ENCODE measurements around the gene CYP39A1.
"Not testable (repeated sequence)": the region's sequence is repeated elsewhere in the genome, so short reads cannot be mapped to it uniquely, and the experiment has no call there.

CYP39A1 gene

DNA sequence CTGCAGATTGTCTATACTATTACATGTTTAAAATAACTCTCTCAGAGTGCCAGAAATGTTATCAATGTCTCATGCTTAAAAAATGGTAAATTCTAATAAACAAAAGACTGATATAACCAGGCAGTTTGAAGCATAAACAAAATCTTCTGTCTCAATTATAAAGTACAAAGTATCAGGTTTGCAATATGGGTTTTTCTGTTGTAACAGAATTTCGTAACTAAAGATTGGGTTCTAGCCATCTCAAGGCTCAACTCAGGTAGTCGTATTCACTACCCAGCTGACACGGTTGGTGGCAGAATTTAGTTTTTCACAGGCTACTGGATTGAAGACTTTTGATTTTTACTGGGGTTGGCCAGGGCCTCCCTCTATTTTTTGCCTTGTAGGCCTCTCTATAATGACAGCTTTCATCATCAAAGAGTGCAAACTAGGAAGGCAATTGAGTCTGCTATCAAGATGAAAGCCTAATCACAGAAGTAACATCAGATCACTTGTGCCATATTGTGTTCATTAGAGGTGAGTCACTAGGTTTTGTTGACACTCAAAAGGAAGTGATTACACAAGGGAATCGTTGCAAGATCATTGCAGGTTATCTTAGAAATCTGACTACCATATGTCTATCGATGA lies 3.6 kb downstream of the CYP39A1 start:
- DNase-seq (ENCODE audit: low spot score) = no peak

DNA sequence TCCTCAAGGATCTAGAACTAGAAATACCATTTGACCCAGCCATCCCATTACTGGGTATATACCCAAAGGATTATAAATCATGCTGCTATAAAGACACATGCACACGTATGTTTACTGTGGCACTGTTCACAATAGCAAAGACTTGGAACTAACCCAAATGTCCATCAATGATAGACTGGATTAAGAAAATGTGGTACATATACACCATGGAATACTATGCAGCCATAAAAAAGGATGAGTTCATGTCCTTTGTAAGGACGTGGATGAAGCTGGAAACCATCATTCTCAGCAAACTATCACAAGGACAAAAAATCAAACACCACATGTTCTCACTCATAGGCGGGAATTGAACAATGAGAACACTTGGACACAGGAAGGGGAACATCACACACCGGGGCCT lies 4.5 kb downstream of the CYP39A1 start:
- DNase-seq (ENCODE audit: low spot score) = not testable (repeated sequence)

DNA sequence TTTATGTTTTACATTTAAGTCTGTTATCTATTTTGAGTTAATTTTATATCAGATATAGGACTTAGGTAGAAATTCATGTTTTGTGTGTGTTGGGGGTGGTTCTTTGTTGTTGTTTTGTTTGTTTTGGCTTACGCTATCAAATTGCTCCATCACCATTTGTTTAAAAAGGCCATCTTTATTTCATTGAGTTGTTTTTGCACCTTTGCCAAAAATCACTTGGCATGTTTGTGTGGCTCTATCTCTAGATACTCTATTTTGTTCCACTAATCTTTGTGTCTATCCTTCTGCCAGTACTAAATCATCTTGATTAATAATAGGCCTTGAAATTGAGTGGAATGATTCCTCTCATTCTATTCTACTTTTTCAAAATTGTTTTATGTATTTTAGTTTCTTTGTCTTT lies 7.4 kb downstream of the CYP39A1 start:
- no peak for DNase-seq (ENCODE audit: low spot score)

DNA sequence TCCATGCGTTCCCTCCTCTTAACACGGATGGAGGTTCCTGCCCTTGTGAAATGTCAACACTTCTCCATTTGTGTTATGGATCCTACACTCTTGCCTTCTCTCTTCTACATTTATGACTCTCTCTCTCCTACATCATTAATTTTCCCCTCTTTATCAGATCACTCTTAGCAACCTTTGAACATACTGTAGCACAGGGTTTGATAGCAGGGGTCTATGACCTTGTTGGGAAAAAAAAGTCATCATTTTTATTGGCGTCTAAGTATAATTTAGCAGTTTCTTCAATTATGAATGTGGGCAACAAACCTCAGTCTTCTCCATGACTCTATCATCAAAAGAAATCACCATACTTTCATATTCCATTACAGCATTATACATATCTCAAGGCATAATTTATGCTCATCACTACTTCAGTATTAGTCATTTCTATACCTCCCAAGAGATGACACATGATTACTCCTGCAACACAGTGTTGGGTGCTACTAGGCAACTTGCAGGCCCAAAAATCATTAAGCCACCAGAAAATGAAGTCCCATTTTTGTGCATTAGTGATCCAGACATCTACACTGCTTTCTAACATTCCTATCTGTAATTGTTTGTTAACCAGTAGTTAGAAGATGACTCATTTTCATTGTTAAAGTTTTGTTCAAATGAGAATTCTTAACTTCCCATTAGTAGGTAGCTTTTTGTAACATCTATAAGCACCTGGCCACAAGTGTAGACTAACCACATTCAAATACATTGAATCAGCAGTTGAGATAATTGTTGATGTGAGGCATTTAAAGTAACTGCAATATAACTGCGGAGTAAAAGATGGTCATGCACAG lies 9.5 kb downstream of the CYP39A1 start:
- no peak for DNase-seq (ENCODE audit: low spot score)

DNA sequence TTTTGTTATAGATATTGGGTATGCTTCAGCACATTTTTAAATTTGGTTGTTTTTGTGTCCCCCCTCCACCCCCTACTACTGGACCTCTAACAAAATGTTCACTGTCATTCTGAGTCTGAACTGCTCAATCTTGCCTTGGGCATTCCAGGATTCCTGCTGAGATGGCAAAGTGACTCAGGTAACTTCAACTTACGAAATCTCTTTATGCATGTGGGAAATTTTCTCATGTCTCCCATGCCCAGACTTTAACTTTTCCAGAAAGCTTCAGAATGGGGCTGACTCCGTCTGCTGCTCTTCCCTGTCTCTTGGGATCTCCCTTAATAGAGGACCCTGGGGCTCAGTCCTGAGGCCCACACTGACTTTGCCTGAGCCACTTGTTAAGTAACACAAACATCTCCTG lies 14.0 kb downstream of the CYP39A1 start:
- no peak for DNase-seq (ENCODE audit: low spot score)

DNA sequence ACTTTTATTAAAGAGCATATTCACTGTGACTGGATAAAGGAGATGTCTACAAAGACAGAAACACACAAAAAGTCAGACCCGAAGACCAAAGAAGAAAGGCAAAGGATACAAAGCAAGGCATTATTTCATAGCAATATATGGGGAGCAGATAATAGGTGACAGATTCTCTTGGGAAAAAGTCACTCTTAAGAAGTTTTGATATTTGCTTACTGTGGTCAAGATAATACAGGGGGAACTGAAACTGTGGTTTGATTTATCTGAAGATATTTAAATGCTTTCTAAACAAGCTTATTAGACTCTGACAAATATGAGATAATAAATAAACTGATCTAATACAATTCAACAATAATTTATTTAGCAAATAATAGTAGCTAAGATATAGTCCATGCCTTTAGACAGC lies 14.7 kb downstream of the CYP39A1 start:
- no peak for DNase-seq (ENCODE audit: low spot score)

DNA sequence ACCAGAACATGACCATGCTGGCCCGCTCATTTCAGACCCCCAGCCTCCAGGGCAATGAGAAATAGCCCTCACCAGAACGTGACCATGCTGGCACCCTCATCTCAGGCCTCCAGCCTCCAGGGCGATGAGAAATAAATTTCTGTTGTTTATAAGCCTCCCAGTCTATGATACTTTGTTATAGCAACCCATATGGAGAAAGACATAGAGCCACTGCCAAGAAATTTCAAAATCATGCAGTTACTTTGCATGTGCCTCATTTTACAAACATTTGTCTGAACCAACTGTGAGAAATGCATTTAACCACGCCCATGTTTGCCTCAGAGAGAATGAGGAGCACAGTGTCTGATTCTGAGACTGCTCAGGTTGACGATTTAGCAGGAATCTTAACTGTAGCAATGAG lies 15.5 kb downstream of the CYP39A1 start:
- no peak for DNase-seq (ENCODE audit: low spot score)

DNA sequence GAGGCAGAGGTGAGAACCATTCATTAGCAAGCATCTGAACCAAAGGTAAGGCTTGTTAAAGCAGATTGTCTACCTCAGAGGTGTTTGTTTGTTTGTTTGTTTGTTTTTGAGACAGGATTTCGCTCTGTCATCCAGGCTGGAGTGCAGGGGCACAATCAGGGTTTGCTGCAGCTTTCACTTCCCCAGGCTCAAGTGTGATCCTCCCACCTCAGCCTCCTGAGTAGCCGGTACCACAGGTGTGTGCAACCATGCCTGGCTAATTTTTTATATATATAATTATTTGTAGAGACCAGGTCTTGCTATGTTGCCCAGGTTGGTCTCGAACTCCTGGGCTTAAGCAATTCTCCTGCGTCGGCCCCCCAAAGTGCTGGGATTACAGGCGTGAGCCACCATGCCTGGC lies 17.2 kb downstream of the CYP39A1 start:
- DNase-seq (ENCODE audit: low spot score) = no peak

DNA sequence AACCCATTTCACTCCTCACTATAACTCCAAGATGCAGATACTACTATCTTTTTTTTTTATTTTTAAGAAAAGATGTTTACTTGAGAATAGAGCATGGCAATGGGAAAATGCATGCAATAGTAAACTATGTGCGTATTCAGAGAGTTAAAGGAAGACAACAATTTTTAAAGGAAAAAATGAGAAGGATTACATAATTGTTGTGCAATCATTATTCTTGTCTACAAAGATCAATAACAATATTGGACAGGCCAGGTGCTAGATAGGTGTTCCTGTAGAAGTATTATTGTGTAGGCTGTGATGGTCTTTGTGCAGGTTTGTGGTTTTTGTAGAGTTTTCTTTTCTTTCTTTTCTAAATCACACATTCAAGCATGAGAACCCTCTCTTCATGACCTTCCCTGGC lies 20.6 kb downstream of the CYP39A1 start:
- DNase-seq (ENCODE audit: low spot score) = no peak

DNA sequence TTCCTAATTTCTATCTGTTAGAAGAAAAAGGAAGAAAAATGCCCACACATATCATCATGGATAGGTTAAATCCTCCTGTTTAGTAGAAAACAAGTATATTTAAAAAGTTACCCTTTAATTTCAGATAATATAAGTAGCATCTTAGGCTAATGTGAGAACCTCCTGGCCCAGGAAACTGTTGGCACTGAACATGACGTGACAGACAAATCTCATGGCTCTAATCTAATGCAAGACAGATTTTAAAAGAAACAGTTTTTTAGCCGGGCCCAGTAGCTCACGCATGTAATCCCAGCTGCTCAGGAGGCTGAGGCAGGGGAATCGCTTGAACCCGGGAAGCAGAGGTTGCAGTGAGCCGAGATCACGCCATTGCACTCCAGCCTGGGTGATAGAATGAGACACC lies 22.9 kb downstream of the CYP39A1 start:
- no peak for DNase-seq (ENCODE audit: low spot score)

DNA sequence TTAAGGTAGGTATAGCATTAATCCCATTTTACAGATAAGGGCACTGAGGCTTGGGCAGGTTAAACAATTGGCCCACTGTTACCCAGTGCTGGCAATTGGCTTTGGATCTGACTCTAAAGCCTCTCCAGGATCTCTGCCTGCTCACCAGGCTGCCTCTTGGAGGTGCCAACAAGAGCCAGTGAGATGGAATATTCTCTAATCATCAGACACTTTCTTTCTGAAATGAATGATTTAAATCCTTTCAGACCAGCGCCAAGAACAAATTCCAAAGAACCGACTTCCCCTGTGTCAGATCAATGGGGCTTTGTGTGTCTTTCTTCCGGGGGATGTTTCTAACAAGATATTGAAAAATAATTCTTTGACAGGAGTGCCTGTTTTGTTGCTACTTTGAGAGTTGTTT lies 23.6 kb downstream of the CYP39A1 start:
- DNase-seq (ENCODE audit: low spot score) = no peak

DNA sequence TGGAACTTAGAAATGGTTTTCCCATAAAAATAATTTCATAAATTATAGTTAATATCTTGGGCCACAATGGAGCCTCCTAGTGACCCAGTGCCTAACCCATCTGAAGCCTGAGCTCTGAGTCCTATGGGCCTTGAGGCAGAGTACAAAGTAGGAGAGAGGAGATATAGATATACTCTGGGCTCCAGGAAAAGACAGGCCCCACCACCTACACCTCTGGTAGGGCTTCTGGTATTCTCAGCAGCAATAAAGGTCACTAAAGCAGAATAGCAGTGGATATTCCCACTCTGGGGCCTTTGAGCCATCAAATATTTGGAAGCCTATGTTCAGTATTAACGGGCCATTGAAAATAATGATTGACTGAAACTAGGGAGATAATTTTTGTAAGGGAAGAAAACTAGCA lies 24.1 kb downstream of the CYP39A1 start:
- no peak for DNase-seq (ENCODE audit: low spot score)

DNA sequence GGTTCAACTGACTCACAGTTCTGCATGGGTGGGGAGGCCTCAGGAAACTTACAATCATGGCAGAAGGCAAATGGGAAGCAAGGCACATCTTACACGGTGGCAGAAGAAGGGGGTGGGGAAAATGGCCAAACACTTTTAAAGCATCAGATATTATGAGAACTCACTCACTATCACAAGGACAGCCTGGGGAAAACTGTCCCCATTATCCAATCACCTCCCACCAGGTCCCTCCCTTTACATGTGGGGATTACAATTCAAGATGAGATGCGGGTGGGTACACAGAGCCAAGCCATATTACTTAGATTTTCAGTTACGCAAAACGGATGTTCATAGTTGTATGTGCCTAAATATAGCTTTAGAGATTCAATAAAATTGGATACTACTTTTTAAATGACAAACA lies 25.6 kb downstream of the CYP39A1 start:
- DNase-seq (ENCODE audit: low spot score) = no peak

DNA sequence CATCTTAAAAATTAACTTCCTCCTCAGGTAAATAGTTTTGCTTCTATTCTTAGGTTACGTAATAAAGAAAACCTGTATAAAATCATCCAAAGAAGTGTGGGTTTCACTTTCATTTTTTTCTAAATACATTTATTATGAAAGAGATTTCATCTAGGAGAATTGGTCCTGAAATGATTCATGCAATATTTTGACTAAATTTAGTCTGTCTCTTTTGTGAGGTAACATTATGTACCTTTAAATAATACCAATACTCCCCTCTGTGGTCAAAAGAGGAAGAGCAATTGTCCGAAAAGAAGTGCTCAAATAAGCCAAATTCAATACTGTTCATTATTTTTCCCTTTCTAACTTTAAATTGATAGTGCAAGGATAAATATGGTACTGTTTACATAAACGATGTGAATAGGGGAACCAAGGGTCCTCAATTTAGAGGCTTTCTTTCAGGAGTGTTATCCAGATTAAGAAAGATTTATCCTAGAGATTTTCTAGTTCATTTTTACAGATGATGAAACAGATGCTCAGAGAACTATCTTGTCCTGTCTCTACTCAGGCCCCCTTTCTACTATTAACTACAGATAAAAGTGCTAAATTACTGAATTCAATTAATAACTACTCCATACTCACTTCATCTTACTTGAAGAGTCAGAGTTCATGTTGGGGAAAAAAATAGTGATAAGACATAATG lies 26.2 kb downstream of the CYP39A1 start:
- peak; percentile 32 for DNase-seq (ENCODE audit: low spot score)

DNA sequence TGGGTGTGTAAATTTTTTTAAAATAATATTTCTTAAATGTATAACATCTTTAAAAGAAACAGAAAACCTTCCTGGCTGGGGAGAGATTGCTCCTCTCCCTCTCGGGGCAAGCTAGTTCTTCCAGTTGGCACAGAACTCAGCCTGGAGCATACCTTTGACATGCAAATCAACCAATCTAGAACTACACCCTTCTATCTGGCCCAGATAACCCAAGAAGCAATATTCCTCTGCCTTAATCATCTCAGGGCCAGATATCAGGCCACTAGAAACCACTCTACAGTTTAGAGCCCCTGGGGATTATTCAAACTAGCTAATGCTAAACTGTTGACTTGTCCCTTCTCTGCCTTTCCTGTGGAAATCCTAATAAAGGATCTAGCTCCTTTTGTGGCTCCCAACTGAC lies 33.9 kb downstream of the CYP39A1 start:
- no peak for DNase-seq (ENCODE audit: low spot score)

DNA sequence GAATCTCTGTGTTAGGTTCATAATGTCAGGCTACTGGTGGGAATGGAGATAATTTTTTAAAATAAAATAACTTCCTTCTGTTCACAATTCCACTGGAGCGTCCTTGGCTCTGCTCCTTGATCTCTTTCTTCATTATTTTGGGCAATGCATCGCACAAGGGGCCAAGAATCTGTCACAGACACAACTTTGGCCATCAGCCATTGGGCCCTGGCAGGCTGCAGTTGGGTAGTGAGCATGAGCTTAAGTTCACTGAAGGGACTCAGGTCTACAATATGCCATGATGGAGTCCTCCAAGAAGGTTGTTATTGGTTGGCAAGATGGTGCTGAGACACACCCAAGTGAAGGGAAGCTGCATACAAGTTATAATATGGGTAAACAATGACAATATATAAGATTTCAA lies 40.0 kb downstream of the CYP39A1 start:
- DNase-seq (ENCODE audit: low spot score) = no peak

DNA sequence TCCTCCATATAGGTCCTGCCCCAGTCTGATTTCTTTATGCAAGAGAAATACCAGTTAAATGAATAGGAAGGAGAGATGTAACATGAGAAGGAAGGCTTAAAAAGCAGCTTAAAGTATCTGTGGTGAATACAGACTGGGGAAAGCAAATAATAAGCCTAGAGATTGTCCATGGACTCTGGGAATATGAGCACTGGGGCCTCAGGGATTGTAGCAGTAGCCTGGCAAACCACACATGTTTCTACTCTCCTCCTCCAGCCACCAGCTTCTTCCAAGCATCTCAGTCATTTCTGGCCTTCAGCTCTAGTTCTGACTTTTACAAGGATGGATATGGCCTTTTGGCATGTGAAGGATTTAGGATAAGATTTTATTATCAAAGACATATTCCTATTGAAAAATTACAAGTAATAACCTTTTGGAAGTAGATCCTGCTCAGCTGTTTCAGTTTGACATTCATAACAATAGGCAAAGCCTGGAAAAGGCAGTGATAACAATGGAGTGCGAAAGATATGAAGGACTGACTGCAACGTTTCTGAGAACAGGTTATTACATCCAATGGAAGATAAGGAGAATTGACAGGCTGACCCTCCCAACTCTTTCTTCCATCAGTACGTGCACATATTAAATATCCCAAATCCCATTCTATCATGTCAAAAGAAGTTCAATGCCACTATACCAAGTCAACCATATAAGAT lies 41.6 kb downstream of the CYP39A1 start:
- no peak for DNase-seq (ENCODE audit: low spot score)

DNA sequence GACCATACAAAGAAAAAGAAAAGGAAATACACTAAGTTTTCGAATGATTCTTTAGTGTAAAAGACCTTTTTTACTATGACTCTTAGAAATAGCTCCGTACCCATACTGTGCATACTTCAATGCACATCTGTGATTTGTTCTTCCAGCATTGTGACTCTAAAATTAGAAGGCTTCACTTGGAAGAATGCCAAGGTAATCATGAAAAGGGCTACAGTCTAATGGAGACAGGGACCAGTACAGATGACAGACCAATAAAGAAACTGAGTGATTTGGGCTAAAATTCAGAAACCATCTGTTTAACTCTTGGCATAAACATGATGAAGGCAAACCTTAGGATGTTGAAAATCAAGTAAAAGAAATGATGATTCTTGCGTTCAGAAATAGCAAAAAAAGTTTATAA lies 46.3 kb downstream of the CYP39A1 start:
- DNase-seq (ENCODE audit: low spot score) = no peak

DNA sequence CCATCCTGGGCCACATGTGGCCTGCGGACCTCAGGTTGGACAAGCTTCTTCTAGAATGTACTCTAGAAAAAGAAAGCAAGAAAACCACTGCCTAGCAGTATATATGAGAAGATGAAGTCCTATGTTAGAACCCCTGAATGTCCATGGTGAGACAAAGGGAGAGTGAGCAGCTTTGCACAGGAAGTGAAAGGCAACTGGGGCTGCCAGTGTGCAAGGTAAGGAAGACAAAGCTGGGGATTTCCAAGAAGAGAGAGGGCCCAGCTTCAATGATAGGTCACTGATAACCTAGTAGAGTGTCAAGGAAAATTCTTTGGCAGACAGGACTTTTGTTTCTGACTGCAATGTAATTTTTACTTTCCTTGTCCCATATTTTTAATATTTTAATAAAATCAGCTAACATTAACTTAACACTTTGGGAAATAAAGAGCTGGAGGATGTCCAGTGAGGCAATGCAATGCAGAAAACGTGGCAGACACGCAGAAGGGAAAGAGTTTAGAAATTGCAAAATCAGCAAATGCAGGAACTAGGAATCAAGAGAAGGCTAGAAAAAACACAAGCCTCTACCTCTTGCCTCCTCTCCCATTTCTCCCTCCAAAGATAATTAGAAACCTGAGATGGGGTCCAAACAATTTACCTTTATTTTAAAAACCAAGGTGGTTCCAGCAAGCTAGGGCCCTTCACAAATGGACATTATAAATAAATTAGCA lies 47.4 kb downstream of the CYP39A1 start:
- DNase-seq (ENCODE audit: low spot score) = no peak

DNA sequence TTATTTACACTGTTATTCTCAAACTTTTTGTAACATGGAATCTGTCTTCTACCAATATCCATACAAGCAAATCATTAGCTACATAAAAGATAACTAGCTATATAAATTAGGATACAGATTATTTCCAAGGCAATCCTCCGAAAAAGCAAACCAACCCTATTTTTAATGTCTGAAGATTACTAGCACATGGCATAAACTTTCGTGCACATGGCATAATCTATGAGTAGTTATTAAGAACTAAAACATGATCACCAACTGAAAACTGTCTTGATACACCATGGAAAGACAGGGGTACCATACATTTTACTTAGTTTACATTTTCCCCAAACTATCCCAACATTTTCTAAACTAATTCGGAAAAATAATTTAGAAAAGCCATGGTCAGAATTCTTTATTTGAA lies 54.4 kb downstream of the CYP39A1 start:
- DNase-seq (ENCODE audit: low spot score) = no peak

DNA sequence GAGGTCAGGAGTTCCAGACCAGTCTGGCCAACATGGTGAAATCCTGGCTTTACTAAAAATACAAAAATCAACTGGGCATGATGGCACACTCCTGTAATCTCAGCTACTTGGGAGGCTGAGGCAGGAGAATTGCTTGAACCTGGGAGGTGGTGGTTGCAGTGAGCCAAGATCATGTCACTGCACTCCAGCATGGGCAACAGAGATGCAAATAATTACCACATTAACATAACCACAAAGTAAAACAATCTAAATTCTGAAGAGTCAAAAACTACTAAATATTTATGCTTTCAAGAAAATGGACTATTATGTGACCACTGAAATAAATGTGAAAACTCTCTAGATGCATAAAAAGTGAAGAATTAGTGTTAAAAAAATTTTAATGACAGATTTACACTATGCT lies 59.9 kb downstream of the CYP39A1 start:
- DNase-seq (ENCODE audit: low spot score) = no peak

DNA sequence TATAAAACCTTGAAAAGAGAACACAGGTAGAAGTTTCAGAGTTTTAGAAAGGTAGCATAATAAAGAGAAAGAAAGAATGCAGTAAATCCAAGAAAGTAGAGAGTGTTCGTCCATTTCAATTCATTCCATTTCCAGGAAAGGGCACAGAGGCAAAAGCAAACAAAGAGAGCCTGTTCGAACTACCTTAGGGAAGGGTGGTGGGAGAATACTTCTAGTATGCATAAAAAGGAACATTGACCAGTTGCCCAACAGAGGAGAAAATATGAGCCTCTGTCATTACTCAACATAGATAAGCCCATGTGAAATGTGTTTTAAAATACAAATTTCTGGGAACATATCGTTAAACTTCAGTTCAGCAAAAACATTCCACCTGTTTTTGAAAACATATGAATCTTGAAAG lies 60.6 kb downstream of the CYP39A1 start:
- no peak for DNase-seq (ENCODE audit: low spot score)

All from CD4-positive, alpha-beta T cell treated with Interleukin-15 for 4 hours (primary cell).